HG02678 (cell line): Measurements from ENCODE around the gene NYAP2.
A peak's percentile ranks its signal among the peaks of the same experiment; 100 is the strongest.

Experiments used
- ATAC-seq: cut with Tn5 transposase; IDR thresholded peaks from one replicate; pipeline ENCODE4 v1.9.1; 2021; ENCODE audit warnings: mild to moderate bottlenecking, moderate library complexity; ENCODE audit not compliant: unreplicated experiment

NYAP2 gene

GRCh38 chr2:225425284-225425683 is 25.8 kb downstream of the NYAP2 start:
- ATAC-seq = no peak

- no peak for ATAC-seq
Measured at GRCh38 chr2:225428360-225428759, 28.9 kb downstream of the NYAP2 start.

GRCh38 chr2:225429717-225430116 is 30.2 kb downstream of the NYAP2 start:
- no peak for ATAC-seq

GRCh38 chr2:225431105-225431863 is 31.8 kb downstream of the NYAP2 start:
- ATAC-seq = no peak

- no peak for ATAC-seq
Measured at GRCh38 chr2:225434014-225434413, 34.5 kb downstream of the NYAP2 start.

- no peak for ATAC-seq
Measured at GRCh38 chr2:225437319-225437718, 37.8 kb downstream of the NYAP2 start.

- ATAC-seq = no peak
Measured at GRCh38 chr2:225438248-225438647, 38.7 kb downstream of the NYAP2 start.

- ATAC-seq = no peak
Measured at GRCh38 chr2:225452677-225453076, 53.2 kb downstream of the NYAP2 start.

GRCh38 chr2:225454412-225454811 is 54.9 kb downstream of the NYAP2 start:
- ATAC-seq = no peak

- ATAC-seq = no peak
Measured at GRCh38 chr2:225456619-225457260, 57.2 kb downstream of the NYAP2 start.

- ATAC-seq = no peak
Measured at GRCh38 chr2:225457482-225457881, 58.0 kb downstream of the NYAP2 start.

- ATAC-seq = no peak
Measured at GRCh38 chr2:225458431-225459117, 59.1 kb downstream of the NYAP2 start.

- ATAC-seq = no peak
Measured at GRCh38 chr2:225462417-225462816, 62.9 kb downstream of the NYAP2 start.

GRCh38 chr2:225462945-225463344 is 63.4 kb downstream of the NYAP2 start:
- no peak for ATAC-seq

- ATAC-seq = no peak
Measured at GRCh38 chr2:225463449-225463848, 63.9 kb downstream of the NYAP2 start.

- peak; percentile 88 for ATAC-seq
Measured at GRCh38 chr2:225464346-225465025, 65.0 kb downstream of the NYAP2 start.

- ATAC-seq = no peak
Measured at GRCh38 chr2:225465827-225466226, 66.3 kb downstream of the NYAP2 start.

- no peak for ATAC-seq
Measured at GRCh38 chr2:225466891-225467604, 67.5 kb downstream of the NYAP2 start.

GRCh38 chr2:225468131-225468530 is 68.6 kb downstream of the NYAP2 start:
- ATAC-seq = no peak

- no peak for ATAC-seq
Measured at GRCh38 chr2:225471039-225471438, 71.5 kb downstream of the NYAP2 start.

GRCh38 chr2:225471482-225471881 is 72.0 kb downstream of the NYAP2 start:
- no peak for ATAC-seq
